ENCODE data around the gene AGBL5. TPM values are rescaled to one million over a fixed set of nuclear protein-coding genes. Genes with fewer than 3 reads are reported as not detected.

Gene AGBL5
- total RNA-seq, 1 experiment from 2014 or later: 40.0 TPM

DNA sequence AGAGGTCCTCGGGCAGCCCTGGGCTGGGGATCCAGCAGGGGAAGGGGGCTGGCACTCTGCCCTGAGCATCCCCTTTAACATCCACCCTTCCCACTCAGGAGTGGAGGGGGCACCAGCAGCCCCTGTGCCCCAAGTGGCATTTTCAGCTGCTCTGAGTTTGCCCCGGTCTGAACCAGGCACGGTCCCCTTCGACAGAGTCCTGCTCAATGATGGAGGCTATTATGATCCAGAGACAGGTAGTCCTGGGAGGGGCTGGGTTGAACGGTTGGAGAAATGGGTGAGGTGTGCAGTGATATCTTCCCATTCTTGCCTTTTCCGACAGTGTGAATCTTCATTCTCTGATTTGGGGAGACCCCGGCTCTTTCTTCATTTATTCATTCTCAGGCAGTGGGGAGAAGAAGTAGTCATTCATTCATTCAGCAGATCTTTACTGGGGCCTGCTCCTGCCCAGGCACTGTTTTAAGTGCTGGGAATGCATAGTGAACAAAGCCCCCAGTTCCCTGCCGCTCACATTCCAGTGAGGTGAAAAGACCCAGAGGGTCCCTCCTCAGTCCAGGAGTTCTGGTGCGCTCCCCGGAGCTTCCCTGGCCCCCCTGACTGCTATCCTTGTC, 33.7 kb downstream of the AGBL5 start:
- Histone ChIP-seq H4K20me1 (ENCODE audit: insufficient read depth) (no peaks in the 10 kb centered on the region), H3K27ac (ENCODE audit: low read depth, low read length) (peak overlapping the region; percentile 77), H3K27me3 (ENCODE audit: insufficient read depth, low read length) (no peaks in the 10 kb centered on the region), H3K4me2 (ENCODE audit: low read length) (peak overlapping the region; percentile 98), H3K79me2 (ENCODE audit: insufficient read depth, low read length) (no peaks in the 10 kb centered on the region), H2AFZ (ENCODE audit: low read depth, low read length, poor library complexity, severe bottlenecking) (no peak overlapping the region), H3K36me3 (ENCODE audit: control insufficient read depth in 1 of 2, insufficient read depth in 2 of 2, low read length in 2 of 2) (no peaks in the 10 kb centered on the region), H3K4me1 (ENCODE audit: control insufficient read depth in 1 of 2, insufficient read depth in 2 of 2, low read length in 2 of 2) (peaks cover 13 to 42% of the 10 kb centered on the region in 2 experiments), H3K9me3 (ENCODE audit: control insufficient read depth in 1 of 2, insufficient read depth in 1 of 2, low read depth in 1 of 2, low read length in 2 of 2) (no peaks in the 10 kb centered on the region), H3K9ac (ENCODE audit: low read length) (peak overlapping the region; percentile 79), H3K4me3 (replicated peaks in 1 of 2; ENCODE audit: low read depth in 1 of 2, low read length in 2 of 2) (peak overlapping the region; percentile 57 to 61), H3K9me2 (ENCODE audit: insufficient read depth) (no peaks in the 10 kb centered on the region)
- BruUV-seq (replicated peaks): TSS peak; percentile 82
- RAD21 ChIA-PET (ENCODE audit: low non-redundant PET in 1 of 2, low total read pairs in 2 of 2, uncharacterized antibody in 2 of 2, unreplicated experiment in 2 of 2): interaction anchor here in 1 of 2 experiments (0.9 kb wide), 1 partner anchor 124 kb away, joined by 4 read pairs; no protein-coding TSS in a partner anchor
- no peak for TF ChIP-seq ZNF274 (IDR thresholded peaks at IDR 0.05; ENCODE audit: low read depth, low read length)
- TF ChIP-seq ZFX (IDR thresholded peaks at IDR 0.05): no peak
- no peak for TF ChIP-seq SRF (IDR thresholded peaks at IDR 0.05; ENCODE audit: low read depth)
- CTCF ChIA-PET: interaction anchor here (0.6 to 3.1 kb wide), 6 partner anchors 24 to 239 kb away, joined by 3 to 15 read pairs (median 4); no protein-coding TSS in a partner anchor
- no peak for ATAC-seq
- intact Hi-C loops (cut with micrococcal nuclease): loop anchor here (1.0 kb wide), 1 partner anchor 124 kb away; no protein-coding TSS in a partner anchor
- DNase-seq (ENCODE audit: low read depth, low spot score): no peak
- POLR2A ChIA-PET: no interaction called here

DNA sequence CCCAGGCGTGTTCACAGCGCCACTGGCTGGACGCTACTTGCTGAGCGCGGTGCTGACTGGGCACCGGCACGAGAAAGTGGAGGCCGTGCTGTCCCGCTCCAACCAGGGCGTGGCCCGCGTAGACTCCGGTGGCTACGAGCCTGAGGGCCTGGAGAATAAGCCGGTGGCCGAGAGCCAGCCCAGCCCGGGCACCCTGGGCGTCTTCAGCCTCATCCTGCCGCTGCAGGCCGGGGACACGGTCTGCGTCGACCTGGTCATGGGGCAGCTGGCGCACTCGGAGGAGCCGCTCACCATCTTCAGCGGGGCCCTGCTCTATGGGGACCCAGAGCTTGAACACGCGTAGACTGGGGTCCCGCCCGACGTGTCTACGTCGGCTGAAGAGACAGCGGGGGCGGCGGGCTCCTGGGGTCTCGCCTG, 34.2 kb downstream of the AGBL5 start:
- TF ChIP-seq YY1 (IDR thresholded peaks at IDR 0.05; ENCODE audit: extremely low read depth, insufficient replicate concordance, low read depth, low read length) (peak; percentile 33), RAD21 (IDR thresholded peaks at IDR 0.05; ENCODE audit: low read depth) (no peak), SRF (IDR thresholded peaks at IDR 0.05; ENCODE audit: low read depth) (no peak), TCF7L2 (IDR thresholded peaks at IDR 0.05; ENCODE audit: borderline replicate concordance, extremely low read depth, insufficient read depth, insufficient read length) (peak; percentile 34), POLR2AphosphoS5 (IDR thresholded peaks at IDR 0.05; ENCODE audit: low read depth, low read length) (peak; percentile 56)
- TF ChIP-seq, protein P1, sequence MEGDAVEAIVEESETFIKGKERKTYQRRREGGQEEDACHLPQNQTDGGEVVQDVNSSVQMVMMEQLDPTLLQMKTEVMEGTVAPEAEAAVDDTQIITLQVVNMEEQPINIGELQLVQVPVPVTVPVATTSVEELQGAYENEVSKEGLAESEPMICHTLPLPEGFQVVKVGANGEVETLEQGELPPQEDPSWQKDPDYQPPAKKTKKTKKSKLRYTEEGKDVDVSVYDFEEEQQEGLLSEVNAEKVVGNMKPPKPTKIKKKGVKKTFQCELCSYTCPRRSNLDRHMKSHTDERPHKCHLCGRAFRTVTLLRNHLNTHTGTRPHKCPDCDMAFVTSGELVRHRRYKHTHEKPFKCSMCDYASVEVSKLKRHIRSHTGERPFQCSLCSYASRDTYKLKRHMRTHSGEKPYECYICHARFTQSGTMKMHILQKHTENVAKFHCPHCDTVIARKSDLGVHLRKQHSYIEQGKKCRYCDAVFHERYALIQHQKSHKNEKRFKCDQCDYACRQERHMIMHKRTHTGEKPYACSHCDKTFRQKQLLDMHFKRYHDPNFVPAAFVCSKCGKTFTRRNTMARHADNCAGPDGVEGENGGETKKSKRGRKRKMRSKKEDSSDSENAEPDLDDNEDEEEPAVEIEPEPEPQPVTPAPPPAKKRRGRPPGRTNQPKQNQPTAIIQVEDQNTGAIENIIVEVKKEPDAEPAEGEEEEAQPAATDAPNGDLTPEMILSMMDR (IDR thresholded peaks at IDR 0.05 in 2 of 3, conservative IDR thresholded peaks at IDR 0.05 in 1 of 3; ENCODE audit: borderline replicate concordance in 1 of 3, insufficient read depth in 1 of 3, low read depth in 2 of 3, low read length in 2 of 3): peak in 2 of 3 experiments; percentile 48 to 51; a peak in 4 of 6 replicates
- H3K9me2 ChIP-seq (ENCODE audit: insufficient read depth): no peaks in the 10 kb centered on the region
- intact Hi-C loops (cut with micrococcal nuclease): loop anchor here (1.0 to 2.0 kb wide), 2 partner anchors 124 to 239 kb away; no protein-coding TSS in a partner anchor
- no peaks in the 10 kb centered on the region for H3K79me2 ChIP-seq (ENCODE audit: insufficient read depth, low read length)
- CTCF ChIA-PET: interaction anchor here (0.6 to 3.1 kb wide), 6 partner anchors 24 to 240 kb away, joined by 3 to 15 read pairs (median 4); no protein-coding TSS in a partner anchor
- peak; percentile 48 for ATAC-seq
- H2AFZ ChIP-seq (ENCODE audit: low read depth, low read length, poor library complexity, severe bottlenecking): peak overlapping the region; percentile 54
- DNase-seq (ENCODE audit: low read depth, low spot score): no peak
- H3K4me2 ChIP-seq (ENCODE audit: low read length): peak overlapping the region; percentile 98
- peak overlapping the region; percentile 57 to 61 for H3K4me3 ChIP-seq (replicated peaks in 1 of 2; ENCODE audit: low read depth in 1 of 2, low read length in 2 of 2)
- no peaks in the 10 kb centered on the region for H3K36me3 ChIP-seq (ENCODE audit: control insufficient read depth in 1 of 2, insufficient read depth in 2 of 2, low read length in 2 of 2)
- peaks cover 13 to 41% of the 10 kb centered on the region in 2 experiments for H3K4me1 ChIP-seq (ENCODE audit: control insufficient read depth in 1 of 2, insufficient read depth in 2 of 2, low read length in 2 of 2)
- H3K27ac ChIP-seq (ENCODE audit: low read depth, low read length): peak overlapping the region; percentile 77
- no peaks in the 10 kb centered on the region for H3K9me3 ChIP-seq (ENCODE audit: control insufficient read depth in 1 of 2, insufficient read depth in 1 of 2, low read depth in 1 of 2, low read length in 2 of 2)
- BruUV-seq (replicated peaks): no TSS peak
- no peaks in the 10 kb centered on the region for H3K27me3 ChIP-seq (ENCODE audit: insufficient read depth, low read length)
- RAD21 ChIA-PET (ENCODE audit: low non-redundant PET in 1 of 2, low total read pairs in 2 of 2, uncharacterized antibody in 2 of 2, unreplicated experiment in 2 of 2): interaction anchor here in 1 of 2 experiments (0.9 kb wide), 1 partner anchor 124 kb away, joined by 4 read pairs; no protein-coding TSS in a partner anchor
- POLR2A ChIA-PET: no interaction called here
- H3K9ac ChIP-seq (ENCODE audit: low read length): peak overlapping the region; percentile 79
- no peaks in the 10 kb centered on the region for H4K20me1 ChIP-seq (ENCODE audit: insufficient read depth)

Measured in HCT116 (cell line).